NB4 (cell line): ENCODE measurements around the gene MCRIP2.

Experiments
- DNase-seq: peaks from one replicate; pipeline ENCODE4 v3.0.0; 2010; ENCODE audit warnings: low read depth
- H3K4me3 ChIP-seq: one replicate; pipeline ENCODE4 v1.5.1; 2011; ENCODE audit warnings: mild to moderate bottlenecking, low read depth, low read length, moderate library complexity
- CTCF ChIP-seq: IDR thresholded peaks from one replicate; pipeline ENCODE4 v1.5.1; 2012; ENCODE audit warnings: low read depth, low read length
- MAX ChIP-seq: IDR thresholded peaks from 2 replicates; pipeline ENCODE4 v1.6.1; 2011; ENCODE audit warnings: low read depth, low read length
- MYC ChIP-seq: IDR thresholded peaks from 2 replicates; pipeline ENCODE4 v1.6.1; 2011; ENCODE audit warnings: low read depth, low read length
- POLR2A ChIP-seq: IDR thresholded peaks from 2 replicates; pipeline ENCODE4 v1.6.1; 2011; ENCODE audit warnings: mild to moderate bottlenecking; ENCODE audit not compliant: insufficient read length; ENCODE audit errors: extremely low read depth

Gene MCRIP2

GRCh38 chr16:637081-638018 lies 4.3 kb upstream of the MCRIP2 start:
- TF ChIP-seq MYC (no peak), CTCF (no peak), POLR2A (no peak), MAX (no peak)
- H3K4me3 ChIP-seq: peak overlapping the region; percentile 59
- peak; percentile 83 for DNase-seq

- H3K4me3 ChIP-seq: no peak overlapping the region
- TF ChIP-seq CTCF: no peak
- TF ChIP-seq MAX: no peak
- no peak for TF ChIP-seq POLR2A
- TF ChIP-seq MYC: no peak
- no peak for DNase-seq
Measured at GRCh38 chr16:638034-638543, 3.5 kb upstream of the MCRIP2 start.

- TF ChIP-seq MYC: no peak
- TF ChIP-seq MAX: no peak
- TF ChIP-seq CTCF: no peak
- no peak for TF ChIP-seq POLR2A
- no peak overlapping the region for H3K4me3 ChIP-seq
- DNase-seq: no peak
Measured at GRCh38 chr16:638836-639235, 2.8 kb upstream of the MCRIP2 start.

GRCh38 chr16:640614-641013 lies 1.0 kb upstream of the MCRIP2 start:
- no peak for TF ChIP-seq MAX
- TF ChIP-seq CTCF: no peak
- TF ChIP-seq POLR2A: no peak
- no peak for TF ChIP-seq MYC
- DNase-seq: no peak
- no peak overlapping the region for H3K4me3 ChIP-seq

- TF ChIP-seq POLR2A (peak; percentile 22), CTCF (no peak)
- peak overlapping the region; percentile 71 for H3K4me3 ChIP-seq
- DNase-seq: peak; percentile 82
Measured at GRCh38 chr16:642189-643049, 791 bp downstream of the MCRIP2 start.
